Activated naive CD4-positive, alpha-beta T cell (primary cell): ENCODE data around the gene PHF21A.
"Not testable (repeated sequence)": the region's sequence is repeated elsewhere in the genome, so short reads cannot be mapped to it uniquely, and the experiment has no call there.

Source experiments
- DNase-seq, 4 experiments: peaks; one replicate each; lab custom pipeline; 2025; lab: John Stamatoyannopoulos, UW

The PHF21A gene

DNA sequence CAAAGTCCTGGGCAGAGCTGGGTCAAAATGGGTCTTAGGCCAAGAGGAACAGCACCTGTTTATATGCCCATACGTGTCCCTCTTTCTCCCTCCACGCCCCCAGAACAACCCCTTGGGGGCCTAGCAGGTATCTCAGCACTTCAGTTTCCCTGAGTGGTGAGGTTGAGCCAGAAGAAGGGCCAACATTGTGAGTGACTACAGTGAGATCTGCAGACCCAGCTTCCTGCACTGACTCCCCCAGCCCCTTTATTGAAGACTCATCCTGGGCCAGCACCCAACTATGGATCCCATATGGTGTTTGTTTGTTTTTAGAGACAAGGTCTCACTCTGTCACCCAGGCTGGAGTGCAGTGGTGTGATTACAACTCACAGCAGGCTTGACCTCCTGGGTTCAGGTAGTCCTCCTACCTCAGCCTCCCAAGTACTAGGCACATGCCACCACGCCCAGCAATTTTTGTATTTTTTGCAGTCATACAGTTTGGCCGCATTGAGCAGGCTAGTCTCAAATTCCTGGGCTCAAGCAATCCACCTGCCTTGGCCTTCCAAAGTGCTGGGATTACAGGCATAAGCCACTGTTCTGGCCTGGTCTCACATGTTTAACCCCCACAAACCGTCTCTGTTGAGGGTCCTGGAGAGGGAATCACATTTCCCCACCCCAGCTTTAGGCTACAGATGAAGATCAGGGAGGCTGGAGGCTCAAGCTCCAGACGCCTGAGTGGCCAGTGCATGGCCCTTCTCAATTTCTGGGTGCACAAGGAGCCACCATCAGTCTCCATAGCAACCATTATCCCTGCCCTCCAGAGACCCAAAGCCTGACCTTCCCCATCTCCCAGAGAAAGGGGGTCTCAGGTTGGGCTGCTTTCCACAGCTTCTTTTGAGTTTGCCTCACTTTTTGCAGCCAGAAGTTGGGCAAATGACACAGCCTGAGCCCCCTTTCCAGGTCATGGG is 200.4 kb downstream of the PHF21A start:
- no peak for DNase-seq

DNA sequence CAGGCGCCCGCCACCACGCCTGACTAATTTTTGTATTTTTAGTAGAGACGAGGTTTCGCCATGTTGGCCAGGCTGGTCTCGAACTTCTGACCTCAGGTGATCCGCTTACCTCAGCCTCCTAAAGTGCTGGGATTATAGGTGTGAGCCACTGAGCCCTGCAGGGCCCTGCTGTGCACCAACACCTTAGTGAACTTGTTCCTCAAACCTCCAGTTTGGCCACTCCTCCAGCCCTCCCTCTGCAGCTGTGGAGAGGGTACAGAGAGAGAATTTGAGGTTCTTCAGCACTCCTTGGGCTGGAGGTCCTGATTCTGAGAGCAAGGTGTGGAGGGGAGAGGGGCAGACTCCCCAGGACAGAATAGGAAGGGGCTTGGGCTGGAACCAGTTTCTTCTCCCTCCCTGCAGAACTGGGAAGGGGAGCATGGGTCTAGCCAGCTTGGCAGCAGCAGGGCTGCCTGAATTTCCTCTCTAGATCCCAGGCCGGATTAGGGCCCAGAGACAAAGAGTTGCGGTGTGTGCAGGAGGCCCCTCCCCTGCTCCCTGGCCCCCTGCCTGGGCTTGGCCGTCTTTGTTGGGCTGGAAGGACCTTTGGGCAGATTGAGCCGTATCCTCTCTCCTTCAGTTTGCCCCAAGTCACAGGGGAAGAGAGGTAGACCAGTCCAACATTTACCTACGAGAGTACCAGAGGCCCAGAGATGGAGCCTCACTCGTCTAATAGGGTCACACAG is 201.3 kb downstream of the PHF21A start:
- no peak for DNase-seq

DNA sequence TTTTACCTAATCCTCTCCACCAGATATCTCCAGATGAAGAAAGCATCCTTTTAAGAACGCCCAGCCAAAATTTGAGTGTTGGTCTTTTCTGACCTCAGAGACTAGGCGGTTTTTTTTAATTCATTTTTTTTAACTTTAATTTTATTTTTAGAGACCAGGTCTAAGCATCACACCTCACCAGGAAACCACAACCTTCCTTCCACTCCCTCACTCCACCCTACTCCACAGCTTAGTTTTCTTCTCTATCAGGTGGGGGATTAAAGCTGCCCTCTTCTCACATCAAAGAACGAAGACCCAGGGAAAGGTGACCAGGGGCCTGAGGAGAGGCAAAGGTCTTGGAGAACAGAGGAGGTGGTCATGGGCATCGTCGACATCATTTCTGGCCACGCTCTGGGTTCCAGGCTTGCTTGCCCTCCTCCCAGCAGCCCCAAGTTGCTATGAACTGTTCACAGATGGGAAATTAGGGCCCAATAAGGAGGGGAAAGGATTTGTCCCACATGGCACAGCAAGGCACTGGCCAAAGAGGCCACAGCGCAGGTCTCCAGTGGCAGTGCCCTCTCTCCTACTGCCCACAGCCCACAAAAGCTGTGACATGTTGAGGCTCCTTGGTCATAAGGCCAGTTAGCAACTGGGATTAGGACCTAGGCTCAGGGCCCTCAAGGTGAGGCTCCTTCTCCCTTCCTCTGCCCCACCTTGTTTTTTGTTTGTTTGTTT is 202.1 kb downstream of the PHF21A start:
- DNase-seq = no peak

DNA sequence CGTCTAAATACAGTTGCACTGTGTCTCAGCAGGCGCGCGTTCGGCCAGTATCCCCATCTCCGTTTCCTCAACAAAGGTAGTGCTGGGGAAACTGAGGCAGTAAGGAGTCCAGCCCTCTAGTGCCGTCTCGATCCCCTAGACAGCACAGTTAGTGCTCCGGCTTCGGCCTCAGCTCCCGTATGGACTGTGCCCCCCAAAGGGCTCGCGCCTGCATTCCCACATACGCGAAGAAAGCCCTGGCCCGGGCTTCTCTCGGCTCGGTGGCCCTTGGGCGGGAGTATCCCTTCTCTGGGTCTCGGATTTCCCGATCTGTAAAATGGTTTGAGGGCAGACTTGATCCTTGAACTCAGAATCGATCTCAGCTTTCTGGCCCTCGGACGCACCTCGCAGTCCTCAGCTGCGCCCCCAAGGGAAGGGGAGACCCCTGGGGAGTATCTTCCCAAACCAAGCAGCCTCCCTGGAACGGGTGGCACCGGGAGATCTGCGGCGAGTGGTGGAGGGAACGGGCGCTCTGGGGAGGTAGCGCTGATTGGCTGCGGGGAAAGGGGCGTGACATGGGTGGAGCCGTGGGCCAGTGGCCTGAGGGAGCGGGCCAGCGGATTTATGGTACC is 202.8 kb downstream of the PHF21A start:
- peak in 1 of 4 experiments; percentile 24 for DNase-seq

DNA sequence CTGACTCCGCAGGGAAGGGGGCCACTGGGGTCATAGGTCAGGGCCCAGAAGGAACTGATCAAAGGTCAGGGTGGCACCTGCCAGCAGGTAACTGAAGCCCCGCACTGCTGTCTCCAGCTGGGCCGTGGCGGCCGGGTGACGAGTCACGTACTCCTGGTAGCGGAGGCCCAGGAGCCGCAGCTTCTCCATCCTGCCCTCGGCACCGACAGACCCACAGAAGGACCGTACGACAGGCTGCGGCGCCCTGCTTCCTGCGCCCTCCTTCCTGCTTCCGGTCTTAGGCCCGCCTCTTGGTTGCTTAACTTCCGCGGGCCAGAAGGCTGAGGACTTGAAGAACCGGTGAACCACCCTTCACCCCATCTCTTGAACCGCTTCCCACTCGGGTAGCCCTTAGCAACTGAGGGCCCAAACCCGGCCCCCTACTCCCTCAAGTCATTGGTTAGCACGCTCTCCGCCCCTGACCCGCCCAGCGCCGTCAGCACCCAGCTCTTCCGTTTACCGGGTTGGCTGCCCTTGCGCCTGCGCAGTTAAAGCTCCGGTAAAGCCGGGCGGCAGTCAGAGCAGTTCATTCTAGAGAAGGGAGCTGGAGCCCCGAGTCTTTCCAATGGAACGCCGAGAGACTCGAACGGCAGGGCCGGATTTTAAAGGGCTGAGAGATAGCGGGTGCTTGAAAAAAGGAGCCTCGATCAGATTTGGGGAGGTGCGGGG is 203.5 kb downstream of the PHF21A start, which contains the start of gene PEX16:
TSS of gene PEX16 (minus strand) at position 255 of the 708 bp plus-strand sequence. CDS start at position 189, 66 bp downstream.
- peak; percentile 78 to 93 (median 88) for DNase-seq

DNA sequence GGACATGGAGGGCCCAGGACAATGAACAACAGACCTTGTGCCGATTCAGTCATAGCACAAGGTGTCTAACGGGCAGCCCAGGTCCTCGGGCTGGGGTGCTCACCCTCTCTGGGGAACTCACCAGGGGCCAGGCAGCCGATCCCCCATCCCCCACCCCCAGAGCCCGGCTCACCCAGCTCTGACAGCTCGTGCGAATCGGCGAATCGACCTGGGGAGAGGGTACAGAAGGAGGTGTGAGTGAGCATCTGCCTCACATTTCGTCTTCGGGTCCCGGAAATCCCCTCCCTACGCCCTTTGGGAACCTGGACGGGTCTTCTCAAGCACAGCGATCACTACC is 204.0 kb downstream of the PHF21A start:
- no peak for DNase-seq

DNA sequence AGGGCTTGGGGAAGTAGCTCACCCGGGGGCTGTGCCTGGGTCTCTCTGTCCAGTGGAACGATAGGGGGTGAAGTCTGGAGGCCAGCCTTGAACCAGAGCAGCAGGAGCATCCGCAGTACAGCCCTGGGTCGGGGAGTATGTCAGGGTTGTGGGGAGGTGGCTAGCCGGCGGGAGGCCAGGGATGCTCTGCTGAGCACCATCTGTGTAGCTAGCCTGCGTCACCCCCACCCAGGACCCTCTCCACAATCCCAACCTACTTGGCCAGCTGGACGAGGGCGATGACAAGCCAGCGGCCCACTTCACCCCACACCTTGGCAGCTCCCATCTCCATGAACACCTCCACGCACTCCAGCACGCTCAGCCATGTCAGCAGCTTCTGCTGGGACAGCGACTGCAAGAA is 205.8 kb downstream of the PHF21A start:
- no peak for DNase-seq

DNA sequence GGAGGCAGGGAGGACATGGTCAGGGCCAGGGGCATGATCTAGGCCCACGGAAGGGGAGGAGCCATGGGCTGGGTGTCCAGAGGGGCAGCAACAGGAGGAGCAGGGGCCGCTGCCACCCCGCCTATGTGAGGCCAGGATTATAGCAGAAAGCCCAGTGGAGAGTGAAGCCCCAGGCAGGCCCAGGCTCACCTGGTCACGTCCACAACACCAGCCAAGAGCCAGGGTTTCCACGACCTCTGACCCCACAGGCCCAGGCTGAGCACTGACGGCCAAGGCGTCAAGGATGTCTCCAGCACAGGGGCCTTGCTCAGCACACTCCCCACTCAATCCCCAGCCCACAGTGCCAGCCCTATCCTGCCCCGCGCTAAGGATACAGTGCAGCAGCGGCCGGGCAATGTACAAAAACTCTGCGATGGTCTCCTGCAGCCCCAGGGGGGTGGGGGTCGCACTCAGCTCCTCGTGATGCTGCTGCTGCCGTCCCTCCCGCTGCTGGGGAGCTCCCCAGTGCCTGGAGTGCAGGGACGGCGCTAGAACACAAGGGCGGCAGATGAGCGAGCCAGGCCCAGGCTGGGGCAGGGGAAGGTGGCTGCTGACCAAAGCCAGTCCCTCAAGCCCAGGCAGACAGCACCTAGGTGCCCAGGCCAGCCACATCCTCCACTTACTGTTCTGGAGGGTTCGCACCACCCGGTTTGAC is 207.2 kb downstream of the PHF21A start:
- DNase-seq = no peak

DNA sequence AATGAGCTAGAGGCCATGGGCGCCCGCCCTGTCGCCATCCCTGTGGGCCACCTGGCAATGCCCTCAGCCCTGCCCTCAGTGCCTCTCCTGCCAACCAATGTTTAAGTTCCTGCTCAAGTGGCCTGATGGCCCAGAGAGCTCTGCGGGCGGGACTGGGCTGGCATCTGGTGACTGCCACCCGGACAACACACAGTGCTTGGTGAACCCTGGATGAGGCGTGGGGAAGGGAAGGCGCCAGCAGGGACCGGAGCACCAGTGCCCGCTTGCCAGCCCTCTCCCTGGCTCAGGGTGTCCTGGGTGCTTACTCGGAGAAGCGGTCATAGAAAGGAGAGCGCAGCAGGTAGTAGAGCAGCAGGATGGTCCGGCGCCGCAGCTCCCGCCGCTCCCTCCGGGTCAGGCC is 207.7 kb downstream of the PHF21A start:
- no peak for DNase-seq

DNA sequence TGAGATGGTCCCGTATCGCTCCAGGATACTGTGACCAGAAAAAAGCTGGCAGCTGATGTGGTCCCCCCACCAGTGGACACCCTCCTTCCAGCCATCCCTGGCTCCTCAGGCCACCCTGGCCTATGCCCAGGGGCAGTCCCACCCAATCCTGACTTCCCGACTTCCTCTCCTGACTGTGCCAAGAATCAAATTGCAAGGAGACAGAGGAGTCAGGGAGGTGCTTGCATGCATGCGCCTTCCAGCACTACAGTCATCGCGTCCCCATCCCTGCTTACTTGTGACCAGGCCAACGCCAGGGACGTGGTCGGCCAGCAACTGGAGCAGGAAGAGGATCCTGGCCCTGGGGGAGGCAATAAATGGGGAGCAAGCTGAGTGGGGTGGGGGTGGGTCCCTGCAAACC is 210.6 kb downstream of the PHF21A start:
- DNase-seq = no peak

DNA sequence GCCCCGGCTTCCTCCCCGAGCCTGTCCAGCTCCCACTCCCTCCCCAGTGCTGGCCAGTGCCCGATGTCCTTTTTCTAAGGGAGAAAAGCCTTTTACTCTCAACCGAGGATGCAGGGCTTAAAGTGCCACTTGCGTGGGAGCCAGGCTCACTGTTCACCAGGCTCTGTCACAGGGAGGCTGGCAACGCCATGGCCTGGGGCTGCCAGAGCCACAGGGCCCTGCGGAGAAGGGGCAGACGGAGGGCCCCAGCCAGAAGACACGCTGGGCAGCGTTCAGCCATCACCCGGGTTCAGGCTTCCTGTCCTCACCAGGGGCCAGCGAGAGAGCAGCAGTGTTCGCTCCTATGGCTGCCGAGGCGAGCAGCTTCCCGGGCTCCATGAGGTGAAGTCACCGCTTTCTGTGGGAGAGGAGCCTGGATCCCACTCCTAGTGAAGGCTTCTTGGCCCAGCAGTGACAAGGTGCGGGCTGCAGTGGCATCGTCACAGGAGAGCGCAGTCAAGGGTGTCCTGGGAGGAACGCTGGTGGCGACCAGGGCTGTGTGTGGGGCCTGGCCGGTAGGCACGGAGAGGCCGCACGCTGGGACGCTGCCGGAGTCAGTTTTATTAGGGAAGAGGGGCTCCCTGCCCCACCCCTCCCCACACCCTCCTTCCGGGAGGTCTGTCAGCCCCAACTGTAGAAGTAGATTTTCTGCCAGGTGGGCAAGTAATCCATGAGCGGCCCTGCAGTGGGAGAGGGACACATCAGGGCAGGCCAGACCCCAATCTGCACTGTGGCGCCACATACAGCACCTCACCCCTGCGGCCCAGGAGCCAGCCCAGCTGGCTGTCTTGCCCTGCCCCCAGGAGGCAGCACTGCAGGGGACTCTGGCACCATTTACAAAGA is 211.4 kb downstream of the PHF21A start:
- no peak for DNase-seq

DNA sequence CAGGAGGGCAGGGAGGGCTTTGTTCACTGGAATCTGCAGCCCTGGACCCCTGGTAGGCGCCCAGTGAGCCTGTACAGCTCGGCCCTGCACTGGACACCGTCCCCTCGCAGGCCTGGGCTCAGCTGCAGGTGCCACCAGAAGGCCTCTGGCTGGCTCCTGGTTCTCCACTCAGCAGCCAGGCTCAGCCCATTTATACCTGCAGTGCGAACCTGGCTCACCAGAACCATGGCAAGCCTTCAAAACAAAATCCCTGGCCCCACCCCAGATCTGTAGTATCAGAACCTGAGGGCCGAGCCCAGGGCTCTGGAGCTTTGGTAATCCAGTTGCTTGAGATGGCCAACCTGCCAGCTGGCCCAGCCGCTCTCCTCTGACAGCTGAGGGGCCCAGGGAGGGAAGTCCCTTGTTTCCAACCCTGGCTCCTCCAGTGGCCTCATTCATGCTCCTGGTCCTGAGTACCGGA is 213.3 kb downstream of the PHF21A start:
- DNase-seq = no peak

DNA sequence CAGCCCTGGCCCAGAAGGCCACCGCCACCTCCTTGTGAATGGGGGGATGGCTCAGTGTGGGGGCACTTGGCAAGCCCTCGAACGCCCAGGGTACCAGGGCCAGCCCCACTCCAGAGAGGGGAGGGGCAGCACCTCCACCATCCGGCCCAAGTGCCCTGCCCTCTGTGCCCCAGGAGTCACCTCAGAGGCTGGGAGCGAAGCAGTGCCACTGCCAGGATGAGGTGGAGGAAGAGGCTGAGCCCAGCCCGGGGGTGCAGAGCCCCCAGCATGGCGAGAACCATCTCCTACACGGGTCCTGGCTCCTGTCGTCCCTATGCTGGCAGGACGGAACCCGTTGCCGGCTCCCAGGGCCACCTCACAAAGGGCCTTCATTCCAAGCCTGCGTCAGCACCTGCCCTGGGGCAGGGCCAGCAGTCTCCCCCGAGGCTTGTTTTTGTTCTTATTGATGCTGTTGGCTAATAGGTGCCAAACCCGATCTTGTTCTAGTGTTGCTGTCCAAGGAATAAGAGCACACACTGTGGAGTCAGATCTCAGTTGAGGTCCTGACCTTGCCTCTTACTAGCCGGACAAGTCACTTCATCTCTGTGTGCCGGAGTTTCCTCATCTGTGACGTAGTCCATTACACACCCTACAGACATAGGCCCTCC is 214.2 kb downstream of the PHF21A start, which contains the start of gene FREY1:
TSS of gene FREY1 (minus strand) at position 307 of the 647 bp plus-strand sequence. CDS start at position 281, 26 bp downstream.
- no peak for DNase-seq

DNA sequence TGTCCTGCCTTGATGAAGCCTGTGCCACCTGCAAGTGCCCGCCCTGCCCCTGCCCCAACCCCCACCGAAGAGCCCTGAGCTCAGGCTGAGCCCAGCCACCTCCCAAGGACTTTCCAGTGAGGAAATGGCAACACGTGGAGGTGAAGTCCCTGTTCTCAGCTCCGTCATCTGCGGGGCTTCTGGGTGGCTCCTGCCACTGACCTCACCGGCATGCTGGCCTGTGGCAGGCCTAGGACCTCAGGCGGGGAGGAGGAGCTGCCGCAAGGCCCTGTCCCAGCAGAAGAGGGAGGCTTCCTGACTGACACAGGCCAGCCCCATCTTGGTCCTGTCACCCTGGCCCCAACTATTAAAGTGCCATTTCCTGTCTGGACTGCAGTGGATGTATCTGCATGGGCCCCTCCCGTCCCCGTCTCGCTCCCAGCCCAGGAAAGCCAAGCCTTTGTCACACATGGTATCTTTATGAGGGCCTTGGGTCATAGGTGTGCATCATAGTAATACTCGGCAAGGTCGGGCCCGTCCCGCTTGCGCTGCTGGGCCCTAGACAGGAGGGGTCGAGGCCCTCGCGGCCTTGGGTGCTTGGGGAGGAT is 215.1 kb downstream of the PHF21A start:
- no peak for DNase-seq

DNA sequence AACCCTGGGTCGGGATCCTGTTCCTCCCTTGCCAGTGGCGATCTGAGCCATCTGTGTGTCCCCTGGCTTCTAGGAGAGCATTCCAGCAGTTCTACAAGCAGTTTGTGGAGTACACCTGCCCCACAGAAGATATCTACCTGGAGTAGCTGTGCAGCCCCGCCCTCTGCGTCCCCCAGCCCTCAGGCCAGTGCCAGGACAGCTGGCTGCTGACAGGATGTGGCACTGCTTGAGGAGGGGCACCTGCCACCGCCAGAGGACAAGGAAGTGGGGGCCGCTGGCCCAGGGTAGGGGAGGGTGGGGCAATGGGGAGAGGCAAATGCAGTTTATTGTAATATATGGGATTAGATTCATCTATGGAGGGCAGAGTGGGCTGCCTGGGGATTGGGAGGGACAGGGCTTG is 215.7 kb downstream of the PHF21A start:
- not testable (repeated sequence) for DNase-seq

DNA sequence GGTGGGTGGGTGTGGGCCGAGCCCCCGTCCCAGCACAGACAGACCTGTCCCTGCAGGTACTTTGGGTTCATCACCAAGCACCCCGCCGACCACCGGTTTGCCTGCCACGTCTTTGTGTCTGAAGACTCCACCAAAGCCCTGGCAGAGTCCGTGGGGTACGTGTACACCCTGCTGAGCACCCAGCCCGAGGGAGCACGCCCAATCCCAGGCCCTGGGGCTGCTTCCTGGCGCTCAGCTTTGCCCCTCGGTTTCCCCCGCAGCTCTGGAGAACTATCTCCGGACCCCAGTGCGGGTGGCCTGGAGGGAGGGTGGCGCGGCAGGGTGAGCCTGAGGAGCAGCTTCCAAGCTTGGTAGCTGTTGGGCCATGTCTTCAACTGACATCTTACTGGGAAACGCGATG is 216.2 kb downstream of the PHF21A start:
- DNase-seq = no peak

DNA sequence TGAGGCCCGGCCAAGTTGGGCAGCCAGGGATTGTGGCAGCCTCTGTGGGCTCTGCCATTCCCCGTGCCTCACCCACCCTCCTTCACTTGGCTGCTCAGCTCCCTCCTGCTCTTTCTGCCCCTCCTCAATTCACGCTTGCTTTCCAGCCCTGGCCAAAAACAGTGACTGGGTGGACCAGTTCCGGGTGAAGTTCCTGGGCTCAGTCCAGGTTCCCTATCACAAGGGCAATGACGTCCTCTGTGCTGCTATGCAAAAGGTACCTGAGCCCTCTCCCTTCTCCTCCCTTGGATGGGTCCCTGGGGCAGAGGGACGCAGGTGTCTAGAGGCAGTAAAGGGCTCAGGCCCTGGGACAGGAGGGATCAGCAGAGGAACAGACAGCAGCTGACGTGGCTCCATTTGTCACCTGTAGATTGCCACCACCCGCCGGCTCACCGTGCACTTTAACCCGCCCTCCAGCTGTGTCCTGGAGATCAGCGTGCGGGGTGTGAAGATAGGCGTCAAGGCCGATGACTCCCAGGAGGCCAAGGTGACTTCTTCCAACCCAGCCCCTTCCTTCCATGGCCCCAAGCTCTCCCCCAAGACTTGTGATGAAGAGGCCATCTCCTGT is 216.8 kb downstream of the PHF21A start:
- DNase-seq = no peak
